Pancreas (tissue), 10 donors: Measurements from ENCODE around the gene SCN9A. TPM values are rescaled to one million over a fixed set of nuclear protein-coding genes. Genes with fewer than 3 reads are reported as not detected.

Source experiments
- ATAC-seq, 4 donors: fragments of 200-7000 bp; cut with Tn5 transposase; one replicate each; pipeline versions ENCODE4 v1.8.0 to v1.9.1; 2020; ENCODE audit warnings: mild to moderate bottlenecking in 4 of 4, moderate library complexity in 4 of 4
- DNase-seq, 6 donors: peaks; one replicate each; pipeline ENCODE4 v3.0.0-alpha.2; 2020
- FAIRE-seq: peaks from 2 replicates; lab custom pipeline; 2012; peaks lifted over from hg19 to GRCh38; lab: Jason Lieb, UNC
- H3K27ac ChIP-seq, 4 donors: fragments of 200-600 bp; sonication (generic); 1 replicate in 3 of 4; 2 replicates in 1 of 4; pipeline versions ENCODE4 v1.5.0 to v1.8.0; 2020
- H3K27me3 ChIP-seq, 4 donors: fragments of 200-600 bp; one replicate each; pipeline ENCODE4 v1.8.0; 2021
- H3K36me3 ChIP-seq, 3 donors: fragments of 200-600 bp; sonication (generic) in 1 of 3; one replicate each; pipeline versions ENCODE4 v1.5.0 to v1.8.0; 2020 to 2021
- H3K4me1 ChIP-seq, 3 donors: fragments of 200-600 bp; one replicate each; pipeline ENCODE4 v1.8.0; 2021
- H3K4me3 ChIP-seq, 4 donors: fragments of 200-600 bp; sonication (generic) in 2 of 4; one replicate each; pipeline versions ENCODE4 v1.5.0 to v1.8.0; 2020 to 2021
- H3K9me3 ChIP-seq, 4 donors: fragments of 200-600 bp; one replicate each; pipeline ENCODE4 v1.8.0; 2021
- WGBS, 2 donors: extraction: QIAGEN DNeasy Blood & Tissue Kit; methylation state at CpG; one replicate each; pipeline ENCODE4 v1.1.7; 2013; 5-methylcytosine and 5-hydroxymethylcytosine counted together
- intact Hi-C, 3 donors: fragments of 100-400 bp; cut with DNase I; formaldehyde crosslinking; loops; one replicate each; pipeline versions ENCODE4 v1.11.1 to v1.14.2; 2022
- polyA plus RNA-seq, 2 donors: library from polyadenylated mRNA; stranded (reverse); fragments of 200-250 nt; gene quantifications; one replicate each; pipeline ENCODE4 v1.2.3, GENCODE V29; 2013
- total RNA-seq, 6 donors: library from RNA; stranded (reverse); fragmentation: NEBNext Ultra II Directional in 4 of 6; extraction: Animal tissue kit (Norgen Biotek cat#: 25700) in 4 of 6; gene quantifications; one replicate each; pipeline versions ENCODE4 v1.2.1 to v1.2.4, GENCODE V29; 2021 to 2023
- TF ChIP-seq, protein P1 (sequence below), 4 donors: fragments of 200-600 bp; sonication (generic) in 3 of 4; IDR thresholded peaks; one replicate each; pipeline versions ENCODE4 v1.5.0 to v1.8.0; 2021; ENCODE audit warnings: antibody characterized with exemption in 4 of 4
- donor health status: healthy with polysubstance abuse.
- donor health status: DM: no; HTN: no; CAD: no; lungs with moderate emphysema.
- donor health status: DM: no; HTN: no; CAD: no.
- donor health status: control.
- donor health status: control.
- donor health status: Bipolar disorder and iron deficiency.
- donor health status: DM: yes; HTN: yes; CAD: no.
- donor health status: DM: no; HTN: no; CAD: no.
- donor health status: DM: no; HTN: no; CAD: no.
- donor health status: DM: yes; HTN: yes; CAD: no.

SCN9A gene
- total and polyA plus RNA-seq, 8 donors = 1.6 to 20.5 (median 3.1) TPM

GRCh38 chr2:166282154-166282553 is 93.6 kb downstream of the SCN9A start:
- Histone ChIP-seq H3K36me3 (no peaks in the 10 kb centered on the region), H3K9me3 (no peaks in the 10 kb centered on the region), H3K27ac (no peak overlapping the region), H3K27me3 (no peaks in the 10 kb centered on the region), H3K4me3 (no peak overlapping the region), H3K4me1 (no peaks in the 10 kb centered on the region)
- ATAC-seq (no peak), DNase-seq (no peak), FAIRE-seq (no peak)
- TF ChIP-seq, protein P1, sequence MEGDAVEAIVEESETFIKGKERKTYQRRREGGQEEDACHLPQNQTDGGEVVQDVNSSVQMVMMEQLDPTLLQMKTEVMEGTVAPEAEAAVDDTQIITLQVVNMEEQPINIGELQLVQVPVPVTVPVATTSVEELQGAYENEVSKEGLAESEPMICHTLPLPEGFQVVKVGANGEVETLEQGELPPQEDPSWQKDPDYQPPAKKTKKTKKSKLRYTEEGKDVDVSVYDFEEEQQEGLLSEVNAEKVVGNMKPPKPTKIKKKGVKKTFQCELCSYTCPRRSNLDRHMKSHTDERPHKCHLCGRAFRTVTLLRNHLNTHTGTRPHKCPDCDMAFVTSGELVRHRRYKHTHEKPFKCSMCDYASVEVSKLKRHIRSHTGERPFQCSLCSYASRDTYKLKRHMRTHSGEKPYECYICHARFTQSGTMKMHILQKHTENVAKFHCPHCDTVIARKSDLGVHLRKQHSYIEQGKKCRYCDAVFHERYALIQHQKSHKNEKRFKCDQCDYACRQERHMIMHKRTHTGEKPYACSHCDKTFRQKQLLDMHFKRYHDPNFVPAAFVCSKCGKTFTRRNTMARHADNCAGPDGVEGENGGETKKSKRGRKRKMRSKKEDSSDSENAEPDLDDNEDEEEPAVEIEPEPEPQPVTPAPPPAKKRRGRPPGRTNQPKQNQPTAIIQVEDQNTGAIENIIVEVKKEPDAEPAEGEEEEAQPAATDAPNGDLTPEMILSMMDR (IDR thresholded peaks at IDR 0.05) = no peak
- intact Hi-C loops = no loop called here

DNA sequence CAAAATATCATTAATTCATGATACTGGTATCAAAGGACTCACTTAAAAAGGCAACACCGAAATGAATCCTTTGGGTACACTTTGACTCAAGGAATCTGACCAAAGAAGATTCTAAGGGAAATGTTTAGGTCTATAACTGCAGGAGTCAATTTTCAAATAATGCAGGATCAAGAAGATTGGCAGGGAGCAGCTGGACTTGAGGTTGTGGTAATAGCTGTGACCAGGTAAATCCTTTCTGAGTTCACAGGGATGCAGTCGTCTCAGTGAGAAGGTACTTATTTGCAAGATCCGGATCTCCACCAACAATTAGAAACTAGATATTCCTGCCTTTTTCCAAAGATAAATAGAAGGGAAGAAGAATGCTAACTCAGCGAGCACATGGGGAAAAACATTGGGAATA is 96.9 kb downstream of the SCN9A start:
- FAIRE-seq (no peak), ATAC-seq (no peak), DNase-seq (no peak)
- H3K4me1 ChIP-seq = no peaks in the 10 kb centered on the region
- 80 to 86% methylated on average over 4 of the region's 4 CpGs for WGBS, 2 donors
- H3K9me3 ChIP-seq = no peaks in the 10 kb centered on the region
- H3K27me3 ChIP-seq = no peaks in the 10 kb centered on the region
- H3K4me3 ChIP-seq = no peak overlapping the region
- TF ChIP-seq, protein P1 (IDR thresholded peaks at IDR 0.05) = no peak
- intact Hi-C loops = no loop called here
- no peak overlapping the region for H3K27ac ChIP-seq
- no peaks in the 10 kb centered on the region for H3K36me3 ChIP-seq

- Histone ChIP-seq H3K9me3 (no peaks in the 10 kb centered on the region), H3K36me3 (no peaks in the 10 kb centered on the region), H3K4me1 (no peaks in the 10 kb centered on the region), H3K27me3 (no peaks in the 10 kb centered on the region), H3K27ac (no peak overlapping the region), H3K4me3 (no peak overlapping the region)
- intact Hi-C loops = no loop called here
- ATAC-seq (no peak), FAIRE-seq (no peak), DNase-seq (no peak)
- WGBS, 2 donors = 88 to 95% methylated on average over 6 of the region's 6 CpGs
- TF ChIP-seq, protein P1 (IDR thresholded peaks at IDR 0.05) = no peak
These were observed 105.4 kb downstream of the SCN9A start for GRCh38 chr2:166270376-166270775.

DNA sequence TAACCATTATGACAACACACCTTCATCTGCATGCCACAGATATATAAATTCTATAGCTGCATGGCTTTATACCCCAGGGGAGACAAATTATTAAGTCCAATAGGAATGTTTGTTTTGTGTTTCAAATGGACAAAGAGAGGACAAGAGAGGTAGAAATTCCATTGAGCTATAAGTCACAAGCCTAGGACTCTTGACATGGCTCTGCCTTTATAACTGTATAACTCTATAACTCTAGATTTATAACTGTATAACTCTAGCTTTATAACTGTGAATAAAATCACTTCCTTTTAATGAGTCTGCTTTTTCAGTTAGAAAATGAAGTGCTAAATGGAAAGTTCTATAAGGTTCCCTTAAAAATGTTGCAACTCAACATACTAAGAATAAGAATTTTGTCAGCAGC is 106.4 kb downstream of the SCN9A start:
- no peak for FAIRE-seq
- no peak overlapping the region for H3K4me3 ChIP-seq
- intact Hi-C loops = no loop called here
- no peaks in the 10 kb centered on the region for H3K27me3 ChIP-seq
- no peak for ATAC-seq
- no peaks in the 10 kb centered on the region for H3K4me1 ChIP-seq
- TF ChIP-seq, protein P1 (IDR thresholded peaks at IDR 0.05) = no peak
- no peak for DNase-seq
- H3K27ac ChIP-seq = no peak overlapping the region
- no peaks in the 10 kb centered on the region for H3K9me3 ChIP-seq
- H3K36me3 ChIP-seq = no peaks in the 10 kb centered on the region

DNA sequence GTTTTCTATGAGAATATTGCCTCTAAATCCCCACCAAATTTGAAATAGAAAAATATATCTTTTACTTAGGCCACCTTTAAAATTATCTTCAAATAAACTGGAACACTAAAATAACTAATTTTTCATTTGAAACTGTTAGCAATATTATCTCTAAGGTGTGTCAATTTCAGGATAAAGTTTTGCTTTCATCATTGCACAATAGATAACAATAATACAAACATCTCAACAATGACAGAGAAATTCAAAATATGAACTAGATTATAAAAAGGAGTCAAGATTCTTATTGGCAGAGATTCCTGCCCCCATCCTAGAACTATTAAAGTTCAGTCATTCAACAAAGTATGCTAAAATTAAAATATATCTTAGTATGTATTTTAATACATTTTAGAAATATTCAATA is 117.9 kb downstream of the SCN9A start:
- H3K9me3 ChIP-seq = no peaks in the 10 kb centered on the region
- ATAC-seq (no peak), DNase-seq (no peak), FAIRE-seq (peak; percentile 37)
- H3K4me1 ChIP-seq = no peaks in the 10 kb centered on the region
- H3K4me3 ChIP-seq = no peak overlapping the region
- no peak overlapping the region for H3K27ac ChIP-seq
- H3K36me3 ChIP-seq = no peaks in the 10 kb centered on the region
- H3K27me3 ChIP-seq = no peaks in the 10 kb centered on the region
- intact Hi-C loops = no loop called here
- TF ChIP-seq, protein P1 (IDR thresholded peaks at IDR 0.05) = no peak
